GM23338 (cell line): ENCODE results near the gene GPT2. TPM values are rescaled to one million over a fixed set of nuclear protein-coding genes. Genes with fewer than 3 reads are reported as not detected.

Experiments used
- ATAC-seq: fragments of 200-7000 bp; cut with Tn5 transposase; 3 replicates; pipeline ENCODE4 v1.9.1; 2020
- DNase-seq: peaks from one replicate; pipeline ENCODE4 v3.0.0-alpha.2; 2015; ENCODE audit warnings: low spot score
- H2AFZ ChIP-seq: fragments of 200-600 bp; sonication (generic); 2 replicates; pipeline ENCODE4 v1.8.0; 2016; ENCODE audit warnings: antibody characterized with exemption, mild to moderate bottlenecking, moderate library complexity
- H3F3A ChIP-seq: fragments of 200-600 bp; sonication (generic); replicated peaks from 2 replicates; pipeline ENCODE4 v1.8.0; 2017; ENCODE audit warnings: antibody characterized with exemption, mixed run types, low read depth
- H3K27ac ChIP-seq: fragments of 200-600 bp; sonication (generic); 2 replicates; pipeline ENCODE4 v1.6.1; 2016; ENCODE audit warnings: low read depth
- H3K27me3 ChIP-seq: fragments of 200-600 bp; sonication (generic); 2 replicates; pipeline ENCODE4 v1.8.0; 2016; ENCODE audit warnings: mild to moderate bottlenecking, mixed run types, moderate library complexity; ENCODE audit not compliant: insufficient read depth
- H3K36me3 ChIP-seq: fragments of 200-600 bp; sonication (generic); 2 replicates; pipeline ENCODE4 v1.8.0; 2016; ENCODE audit warnings: mild to moderate bottlenecking; ENCODE audit not compliant: insufficient read depth
- H3K4me1 ChIP-seq: fragments of 200-600 bp; sonication (generic); 2 replicates; pipeline ENCODE4 v1.8.0; 2016; ENCODE audit warnings: mild to moderate bottlenecking, moderate library complexity; ENCODE audit not compliant: insufficient read depth
- H3K4me2 ChIP-seq: fragments of 200-600 bp; sonication (generic); 2 replicates; pipeline ENCODE4 v1.7.1; 2017; ENCODE audit warnings: mixed run types
- H3K4me3 ChIP-seq: fragments of 200-600 bp; sonication (generic); 2 replicates; pipeline ENCODE4 v1.6.1; 2016; ENCODE audit warnings: mixed run types
- H3K79me2 ChIP-seq: fragments of 200-600 bp; sonication (generic); replicated peaks from 2 replicates; pipeline ENCODE4 v1.8.0; 2017; ENCODE audit warnings: mild to moderate bottlenecking; ENCODE audit not compliant: insufficient read depth
- H3K9me2 ChIP-seq: fragments of 200-600 bp; sonication (generic); 2 replicates; pipeline ENCODE4 v1.8.0; 2017; ENCODE audit not compliant: insufficient read depth
- H4K20me1 ChIP-seq: fragments of 200-600 bp; sonication (generic); replicated peaks from 2 replicates; pipeline ENCODE4 v1.8.0; 2017; ENCODE audit warnings: mild to moderate bottlenecking; ENCODE audit not compliant: insufficient read depth
- H3K27ac Mint-ChIP-seq: 2 replicates; pipeline ENCODE4 v1.8.0; 2020; ENCODE audit warnings: inconsistent platforms, mild to moderate bottlenecking, moderate library complexity, mixed read lengths
- H3K27me3 Mint-ChIP-seq: 3 replicates; pipeline ENCODE4 v1.8.0; 2022; ENCODE audit warnings: low read depth, mild to moderate bottlenecking, moderate library complexity, mixed read lengths, inconsistent platforms; ENCODE audit not compliant: insufficient read depth, poor library complexity
- H3K36me3 Mint-ChIP-seq: 3 replicates; pipeline ENCODE4 v1.8.0; 2021; ENCODE audit warnings: low read depth, mild to moderate bottlenecking, inconsistent platforms, moderate library complexity, mixed read lengths
- H3K4me1 Mint-ChIP-seq: 3 replicates; pipeline ENCODE4 v1.8.0; 2020; ENCODE audit warnings: mild to moderate bottlenecking, inconsistent platforms, mixed read lengths
- H3K4me3 Mint-ChIP-seq: 3 replicates; pipeline ENCODE4 v1.8.0; 2021; ENCODE audit warnings: moderate library complexity, mild to moderate bottlenecking, inconsistent platforms, mixed read lengths
- H3K9me3 Mint-ChIP-seq: 3 replicates; pipeline ENCODE4 v1.8.0; 2020; ENCODE audit warnings: moderate library complexity, mild to moderate bottlenecking, inconsistent platforms, mixed read lengths
- CREB1 ChIP-seq: fragments of 250-450 bp; sonication (Bioruptor Pico); IDR thresholded peaks from 2 replicates; pipeline ENCODE4 v1.5.0; 2020; ENCODE audit warnings: low read depth, mild to moderate bottlenecking, moderate library complexity
- ETS1 ChIP-seq: IDR thresholded peaks from 2 replicates; pipeline ENCODE4 v1.6.1; 2016; ENCODE audit warnings: antibody characterized with exemption
- EZH2phosphoT487 ChIP-seq: fragments of 200-600 bp; sonication (generic); IDR thresholded peaks from one replicate; pipeline ENCODE4 v1.8.1; 2018; ENCODE audit warnings: antibody characterized with exemption; ENCODE audit not compliant: unreplicated experiment
- JUNB ChIP-seq: IDR thresholded peaks from one replicate; pipeline ENCODE4 v1.6.1; 2016; ENCODE audit warnings: antibody characterized with exemption; ENCODE audit not compliant: unreplicated experiment
- NANOG ChIP-seq: IDR thresholded peaks from 2 replicates; pipeline ENCODE4 v1.6.1; 2016; ENCODE audit warnings: antibody characterized with exemption, borderline replicate concordance
- POLR2AphosphoS5 ChIP-seq: IDR thresholded peaks from 2 replicates; pipeline ENCODE4 v1.6.1; 2016; ENCODE audit warnings: antibody characterized with exemption, low read depth
- REST ChIP-seq: IDR thresholded peaks from one replicate; pipeline ENCODE4 v1.6.1; 2018; ENCODE audit warnings: antibody characterized with exemption; ENCODE audit not compliant: unreplicated experiment
- STAT1 ChIP-seq: IDR thresholded peaks from one replicate; pipeline ENCODE4 v1.6.1; 2016; ENCODE audit warnings: antibody characterized with exemption; ENCODE audit not compliant: unreplicated experiment
- ZNF331 ChIP-seq: fragments of 250-450 bp; sonication (Bioruptor Pico); IDR thresholded peaks from 2 replicates; pipeline ENCODE4 v1.5.0; 2020; ENCODE audit warnings: low read depth, mild to moderate bottlenecking, moderate library complexity
- ZNF462 ChIP-seq: fragments of 250-450 bp; sonication (Bioruptor Pico); IDR thresholded peaks from 2 replicates; pipeline ENCODE4 v1.5.0; 2020; ENCODE audit warnings: mild to moderate bottlenecking, moderate library complexity
- polyA plus RNA-seq: library from polyadenylated mRNA; unstranded; fragments of >200 nt; fragmentation: Nextera tagmentation; extraction: Ambion mirVana; gene quantifications from 2 replicates; pipeline ENCODE4 v1.2.1, GENCODE V29; 2016
- total RNA-seq: library from RNA; depleted of rRNA; stranded (reverse); fragments of >200 nt; shearing (Covaris generic); gene quantifications from 2 replicates; pipeline ENCODE4 v1.2.3, GENCODE V29; 2014
- TF ChIP-seq, protein P1 (sequence below), 2 experiments: fragments of 200-600 bp in 1 of 2; sonication (generic) in 1 of 2; conservative IDR thresholded peaks; 2 replicates each; pipeline versions ENCODE4 v1.5.1 to v1.6.1; 2016 to 2017; ENCODE audit warnings: antibody characterized with exemption in 2 of 2, low read depth in 2 of 2, mild to moderate bottlenecking in 2 of 2, moderate library complexity in 1 of 2

Gene GPT2
- total and polyA plus RNA-seq, 2 experiments from 2014 or later: 48.5 to 81.0 TPM

GRCh38 chr16:46950009-46950408, 65.8 kb downstream of the GPT2 start:
- H3K9me2 ChIP-seq: no peaks in the 10 kb centered on the region
- Mint-ChIP-seq H3K4me1 (no peaks in the 10 kb centered on the region), H3K4me3 (no peak overlapping the region), H3K27me3 (peaks cover 8% of the 10 kb centered on the region), H3K9me3 (no peaks in the 10 kb centered on the region), H3K27ac (no peak overlapping the region), H3K36me3 (peaks cover 9% of the 10 kb centered on the region; the same call in 2 of the 3 replicates)
- no peaks in the 10 kb centered on the region for H4K20me1 ChIP-seq
- TF ChIP-seq REST: no peak
- TF ChIP-seq ETS1: no peak
- TF ChIP-seq ZNF331: no peak
- no peak for TF ChIP-seq CREB1 (CRISPR knock-in tag)
- TF ChIP-seq, protein P1, sequence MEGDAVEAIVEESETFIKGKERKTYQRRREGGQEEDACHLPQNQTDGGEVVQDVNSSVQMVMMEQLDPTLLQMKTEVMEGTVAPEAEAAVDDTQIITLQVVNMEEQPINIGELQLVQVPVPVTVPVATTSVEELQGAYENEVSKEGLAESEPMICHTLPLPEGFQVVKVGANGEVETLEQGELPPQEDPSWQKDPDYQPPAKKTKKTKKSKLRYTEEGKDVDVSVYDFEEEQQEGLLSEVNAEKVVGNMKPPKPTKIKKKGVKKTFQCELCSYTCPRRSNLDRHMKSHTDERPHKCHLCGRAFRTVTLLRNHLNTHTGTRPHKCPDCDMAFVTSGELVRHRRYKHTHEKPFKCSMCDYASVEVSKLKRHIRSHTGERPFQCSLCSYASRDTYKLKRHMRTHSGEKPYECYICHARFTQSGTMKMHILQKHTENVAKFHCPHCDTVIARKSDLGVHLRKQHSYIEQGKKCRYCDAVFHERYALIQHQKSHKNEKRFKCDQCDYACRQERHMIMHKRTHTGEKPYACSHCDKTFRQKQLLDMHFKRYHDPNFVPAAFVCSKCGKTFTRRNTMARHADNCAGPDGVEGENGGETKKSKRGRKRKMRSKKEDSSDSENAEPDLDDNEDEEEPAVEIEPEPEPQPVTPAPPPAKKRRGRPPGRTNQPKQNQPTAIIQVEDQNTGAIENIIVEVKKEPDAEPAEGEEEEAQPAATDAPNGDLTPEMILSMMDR (conservative IDR thresholded peaks at IDR 0.05; ENCODE audit: low read depth in 2 of 2): no peak
- TF ChIP-seq STAT1: no peak
- TF ChIP-seq EZH2phosphoT487: no peak
- TF ChIP-seq JUNB: no peak
- no peak for TF ChIP-seq POLR2AphosphoS5
- no peak for TF ChIP-seq ZNF462
- no peak for TF ChIP-seq NANOG
- no peaks in the 10 kb centered on the region for H3K4me1 ChIP-seq
- H3K27ac ChIP-seq: no peak overlapping the region
- ATAC-seq: no peak
- no peaks in the 10 kb centered on the region for H3K36me3 ChIP-seq
- H3K79me2 ChIP-seq: no peaks in the 10 kb centered on the region
- no peaks in the 10 kb centered on the region for H3F3A ChIP-seq
- no peak for DNase-seq
- H3K4me2 ChIP-seq: no peak overlapping the region
- H3K27me3 ChIP-seq: no peaks in the 10 kb centered on the region
- H2AFZ ChIP-seq: no peak overlapping the region
- H3K4me3 ChIP-seq: no peak overlapping the region
